GM18868 (cell line): Measurements from ENCODE around the gene ADRA2C.

Experiments
- ATAC-seq: cut with Tn5 transposase; IDR thresholded peaks from one replicate; pipeline ENCODE4 v1.9.1; 2021; ENCODE audit warnings: mild to moderate bottlenecking, moderate library complexity; ENCODE audit not compliant: unreplicated experiment

Gene ADRA2C

DNA sequence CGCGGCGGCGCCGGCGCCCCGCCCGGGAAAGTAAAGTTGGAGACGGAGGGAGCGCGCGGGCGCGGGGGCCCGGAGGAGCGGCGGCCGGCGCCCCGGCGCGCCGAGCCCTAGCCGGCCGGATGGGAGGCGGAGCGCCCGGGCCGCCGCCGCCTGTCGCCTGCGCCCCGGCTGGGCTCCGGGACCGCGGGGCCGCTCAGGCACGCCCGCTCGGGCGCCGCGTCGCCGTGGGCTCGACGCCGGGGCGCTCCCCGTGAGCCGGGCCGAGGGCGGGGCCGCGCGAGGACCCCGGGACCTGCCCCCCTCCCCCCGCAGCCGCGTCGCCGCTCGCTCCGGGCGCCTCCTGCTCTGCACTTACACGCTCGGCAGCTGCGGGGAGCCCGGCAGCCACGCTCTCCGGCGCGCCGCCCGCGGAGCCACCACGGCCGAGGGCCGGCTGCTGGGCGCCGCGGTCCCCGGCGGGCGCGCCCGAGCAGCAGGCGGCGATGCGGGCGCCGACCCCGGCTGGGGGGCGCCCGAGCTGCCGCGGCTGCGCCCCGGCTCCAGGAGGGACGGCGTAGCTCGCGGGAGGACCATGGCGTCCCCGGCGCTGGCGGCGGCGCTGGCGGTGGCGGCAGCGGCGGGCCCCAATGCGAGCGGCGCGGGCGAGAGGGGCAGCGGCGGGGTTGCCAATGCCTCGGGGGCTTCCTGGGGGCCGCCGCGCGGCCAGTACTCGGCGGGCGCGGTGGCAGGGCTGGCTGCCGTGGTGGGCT, at the start of gene ADRA2C:
Gene ADRA2C (plus strand): TSS at position 350 of the 749 bp plus-strand sequence. CDS start 222 bp downstream, at position 572.
- no peak for ATAC-seq

DNA sequence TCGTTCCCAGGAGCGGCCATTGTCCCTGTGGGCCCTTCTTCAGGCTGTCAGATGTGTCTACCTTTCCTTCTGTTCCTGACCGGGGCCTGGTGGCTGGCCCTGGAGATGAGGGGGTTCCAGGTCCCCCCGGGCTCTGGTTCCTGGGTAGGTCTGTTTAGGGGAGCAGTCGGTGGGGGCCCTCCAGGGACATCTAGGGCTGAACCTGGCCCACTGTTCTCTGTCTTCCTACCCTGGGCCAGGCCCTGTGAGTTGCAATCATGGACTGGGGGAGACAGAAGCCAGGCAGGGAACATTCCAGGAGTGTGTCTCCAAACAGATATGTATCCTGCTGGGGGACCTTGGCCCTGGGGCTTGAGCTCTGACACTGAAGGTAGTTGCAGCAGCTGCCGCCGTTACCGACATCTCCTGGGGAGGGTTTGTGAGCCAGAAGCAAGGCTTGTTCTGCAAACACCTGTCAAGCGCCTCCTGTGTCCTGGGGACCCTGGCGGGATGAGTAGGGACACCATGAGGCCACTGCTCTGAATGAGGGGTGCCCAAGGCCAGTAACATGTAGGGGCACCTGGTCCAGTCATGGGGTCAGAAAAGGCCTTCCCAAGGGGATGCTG, 49.5 kb upstream of the ADRA2C start:
- no peak for ATAC-seq

DNA sequence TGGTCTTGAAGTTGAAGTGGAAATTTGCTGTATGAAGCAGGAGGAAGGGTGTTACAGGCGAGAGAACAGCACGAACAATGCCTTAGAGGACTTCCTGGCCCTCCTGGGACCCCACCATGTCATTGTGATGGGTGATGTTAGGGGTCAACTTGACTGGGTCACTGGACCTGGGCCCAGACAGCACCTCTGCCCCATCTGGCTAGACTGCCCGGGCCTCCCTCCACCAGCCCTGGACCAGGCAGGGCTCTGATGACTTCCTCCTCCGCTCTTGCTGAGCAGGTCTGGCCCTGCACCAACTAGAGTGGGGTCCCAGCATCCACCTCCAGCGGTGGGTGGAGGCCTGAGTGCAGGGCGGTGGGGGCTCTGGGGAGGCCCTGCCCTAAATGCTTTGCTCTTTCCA, 48.9 kb upstream of the ADRA2C start:
- ATAC-seq: no peak

DNA sequence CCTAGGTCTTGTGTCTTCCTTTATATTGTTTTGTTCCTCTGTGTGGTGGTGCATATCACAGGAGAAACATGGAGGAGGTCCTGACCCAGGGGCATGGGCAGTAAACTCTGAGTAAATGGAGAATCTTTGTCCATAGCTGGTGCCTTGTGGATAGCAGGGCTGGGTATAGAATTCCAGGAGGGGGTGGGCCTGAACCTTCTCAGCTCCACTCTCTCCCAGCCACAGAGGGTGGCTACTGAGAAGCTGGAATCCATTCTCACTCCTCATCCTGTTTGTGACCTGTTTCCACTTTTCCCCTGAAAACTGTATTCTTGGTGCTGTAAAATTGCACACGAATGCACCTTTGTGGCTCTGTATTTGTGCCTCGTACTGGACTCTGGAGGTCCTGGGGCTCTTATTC, 47.7 kb upstream of the ADRA2C start:
- ATAC-seq: no peak

DNA sequence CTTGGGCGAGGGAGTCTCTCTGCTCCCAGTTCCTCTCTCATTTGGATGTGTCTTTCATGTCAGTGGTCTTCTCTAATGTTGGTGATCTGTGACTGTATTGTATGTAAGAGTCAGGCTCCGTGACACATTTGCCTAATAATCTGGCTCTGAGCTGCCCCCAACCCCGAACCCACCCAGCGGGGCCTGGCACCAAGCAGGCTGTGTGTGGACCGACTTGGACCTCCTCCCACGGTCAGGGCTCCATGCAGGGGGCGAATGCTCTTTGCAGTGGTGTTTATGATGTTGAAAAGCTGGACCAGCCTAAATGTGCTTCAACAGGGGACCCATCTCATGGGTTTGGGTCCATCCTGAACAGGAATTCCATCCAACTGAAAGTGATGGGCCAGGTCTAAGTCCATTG, 47.0 kb upstream of the ADRA2C start:
- no peak for ATAC-seq

DNA sequence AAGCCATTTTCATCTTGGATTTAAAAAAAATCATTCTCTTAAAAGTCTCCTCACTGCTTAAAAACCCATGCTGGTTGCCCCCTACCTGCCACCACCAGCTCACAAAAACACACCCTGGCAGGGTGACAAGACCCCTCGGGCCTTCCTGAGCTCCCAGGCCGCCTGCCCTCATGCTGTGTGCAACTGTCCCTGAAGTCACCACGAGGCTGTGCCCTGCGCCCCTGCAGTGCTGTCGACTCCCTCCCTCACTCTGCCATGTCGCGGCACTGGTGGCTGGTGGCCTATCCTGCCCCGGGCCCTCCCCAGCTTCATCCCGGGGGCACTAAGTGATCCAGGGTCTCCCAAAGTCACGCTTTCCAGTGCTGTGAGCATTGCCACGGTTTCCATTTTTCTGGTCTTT, 46.3 kb upstream of the ADRA2C start:
- ATAC-seq: no peak

DNA sequence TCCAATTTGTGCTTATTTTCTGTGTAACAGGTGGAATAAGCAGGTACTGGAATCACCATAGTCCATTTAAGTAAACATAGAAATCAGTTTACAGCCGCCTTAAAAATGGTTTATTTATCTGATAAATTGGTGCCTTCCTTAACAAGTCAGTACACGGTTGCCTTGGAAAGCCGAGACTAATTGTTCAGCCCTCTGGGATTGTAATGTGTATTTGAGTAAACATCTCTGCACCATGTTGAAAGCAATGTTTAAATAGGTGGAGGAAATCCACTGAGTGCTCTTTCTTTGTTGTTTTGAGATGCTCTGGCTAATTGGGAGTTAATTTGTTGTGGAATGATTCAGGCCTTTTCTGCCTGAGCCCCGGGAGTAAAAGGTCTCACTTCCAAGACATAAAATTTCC, 45.7 kb upstream of the ADRA2C start:
- no peak for ATAC-seq

DNA sequence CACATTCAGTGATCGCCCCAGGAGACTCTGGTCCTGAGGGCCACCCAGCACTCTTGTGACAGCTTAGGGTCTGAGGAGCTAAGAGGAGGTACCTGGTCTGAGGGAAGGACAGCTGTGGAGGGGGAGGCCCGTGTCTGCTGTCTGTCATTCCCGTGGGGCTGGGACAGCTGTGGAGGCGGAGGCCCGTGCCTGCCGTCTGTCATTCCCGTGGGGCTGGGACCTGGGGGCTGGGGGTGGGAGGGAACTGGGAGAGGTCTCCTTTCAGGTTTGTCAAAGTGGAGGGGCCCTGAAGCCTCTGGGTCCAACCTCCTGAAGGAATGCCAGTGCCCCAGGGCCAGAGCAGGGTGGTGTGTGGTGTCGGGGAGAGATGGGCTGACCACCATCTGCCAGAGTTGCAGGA, 45.0 kb upstream of the ADRA2C start:
- no peak for ATAC-seq

DNA sequence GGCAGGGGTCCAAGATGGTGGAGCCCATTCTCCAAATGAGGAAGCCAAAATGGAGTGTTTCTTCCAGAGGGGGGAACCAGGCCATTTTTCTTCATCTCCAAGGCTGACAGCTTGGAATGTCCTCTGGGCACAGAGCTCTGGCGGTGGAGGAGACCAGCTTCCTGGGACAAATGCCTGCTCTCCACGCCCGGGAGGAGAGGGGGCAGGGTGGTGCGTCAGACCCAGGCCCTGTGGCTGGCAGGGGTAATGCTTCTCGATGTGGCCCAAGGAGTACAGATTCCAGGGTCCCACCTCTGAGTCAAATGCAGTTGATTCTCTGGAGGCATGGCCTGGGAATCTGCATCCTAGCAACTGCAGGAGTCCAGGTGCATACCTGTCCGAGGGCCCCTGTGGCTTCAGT, 44.6 kb upstream of the ADRA2C start:
- no peak for ATAC-seq

DNA sequence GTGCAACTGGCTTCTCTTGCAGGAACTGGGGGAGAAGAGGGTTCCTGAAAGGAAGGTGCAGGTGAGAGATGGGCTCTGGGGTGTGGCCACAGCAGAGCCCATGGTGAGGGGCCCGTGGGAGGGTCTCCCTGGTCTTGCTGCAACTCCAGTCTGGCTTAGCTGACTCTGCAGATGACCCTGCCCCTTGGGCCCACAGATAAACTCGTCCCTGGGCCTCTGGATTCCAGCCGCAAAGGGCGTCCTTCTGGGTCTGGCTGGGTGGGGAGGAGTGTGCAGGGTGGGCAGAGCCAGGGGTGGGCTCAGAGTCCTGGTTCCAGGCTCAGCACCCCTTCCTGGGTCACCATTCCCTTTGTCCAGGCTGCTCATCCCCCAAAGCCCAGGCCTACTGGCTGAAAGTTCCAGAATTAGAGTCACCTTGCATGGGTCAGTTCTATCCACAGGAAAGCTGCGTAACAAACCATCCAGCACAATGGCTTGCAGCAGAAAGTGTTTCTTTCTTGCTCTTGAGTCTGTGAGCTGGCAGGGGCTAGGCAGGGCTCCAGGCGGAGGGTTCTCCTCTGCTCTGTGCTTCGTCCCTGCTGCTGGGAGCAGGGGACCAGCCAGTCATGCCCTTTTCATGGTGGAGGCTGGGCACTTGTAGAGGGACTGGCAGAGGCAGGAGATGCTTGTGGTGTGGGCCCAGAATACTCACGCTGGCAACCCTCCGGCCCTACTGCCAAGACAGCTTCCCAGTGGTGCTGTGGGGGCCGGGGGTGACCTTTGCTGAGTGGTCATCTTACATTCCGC, 43.5 kb upstream of the ADRA2C start:
- ATAC-seq: no peak

DNA sequence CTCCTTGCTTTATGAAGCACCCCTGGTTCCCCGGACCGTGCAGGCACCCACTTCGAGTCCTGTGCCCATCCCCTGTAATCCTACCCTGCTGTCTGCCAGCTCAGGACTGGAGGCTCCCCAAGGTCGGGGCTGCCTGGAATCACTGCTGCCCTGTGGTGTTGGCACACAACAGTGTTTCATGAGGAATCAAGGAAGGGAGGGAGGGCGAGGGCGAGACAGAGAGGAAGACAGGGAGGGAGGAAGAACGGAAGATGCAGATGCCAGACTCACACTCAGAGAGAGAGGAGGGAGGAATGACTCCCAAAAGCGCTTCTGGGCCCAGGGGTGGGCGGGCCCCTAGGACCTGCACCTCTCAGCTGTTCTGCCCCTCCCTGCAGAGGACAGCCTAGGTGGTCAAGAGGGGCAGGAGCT, 42.9 kb upstream of the ADRA2C start:
- ATAC-seq: no peak

DNA sequence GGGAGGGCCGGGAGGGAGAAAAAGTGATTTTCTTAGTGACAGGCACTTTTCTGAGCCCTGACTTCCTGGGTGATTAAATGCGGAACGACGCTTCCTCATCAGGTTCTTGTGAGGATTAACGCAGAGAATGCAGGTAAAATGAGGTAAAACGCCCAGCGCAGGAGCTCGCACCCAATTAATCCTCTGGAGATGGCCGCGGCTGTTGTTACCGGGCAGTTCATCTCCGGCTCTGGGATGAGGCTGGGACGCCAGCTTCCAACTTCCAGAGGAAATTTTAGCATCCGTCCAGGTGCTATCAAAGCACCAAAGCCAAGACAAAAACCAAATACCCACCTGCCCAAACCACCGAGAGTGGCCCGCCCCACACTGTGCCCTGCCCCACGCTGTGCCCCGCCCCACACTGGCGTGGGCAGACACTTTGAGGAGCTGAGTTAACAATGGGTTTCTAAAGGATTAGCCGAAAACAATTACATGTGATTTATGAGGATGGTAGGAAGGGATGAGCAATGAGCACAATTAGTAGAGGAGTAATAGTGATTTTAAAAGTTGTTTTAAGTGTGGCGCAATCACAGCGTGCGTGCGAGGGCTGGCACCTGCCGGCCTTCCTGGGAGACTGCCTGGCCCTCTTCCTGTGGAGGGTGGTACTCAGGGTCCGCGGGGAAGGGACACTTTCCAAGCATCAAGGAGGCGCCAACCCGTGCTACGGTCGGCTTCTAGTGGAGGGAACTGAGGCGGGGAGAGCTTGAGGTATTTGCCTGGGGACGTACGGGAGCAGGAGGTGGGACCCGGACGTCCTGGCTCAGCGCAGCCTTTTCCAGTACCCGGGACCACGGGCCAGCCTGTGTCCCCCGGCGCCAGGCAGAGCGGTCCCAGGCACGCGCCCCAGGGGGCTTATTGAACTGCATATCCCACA, 41.6 kb upstream of the ADRA2C start:
- no peak for ATAC-seq

DNA sequence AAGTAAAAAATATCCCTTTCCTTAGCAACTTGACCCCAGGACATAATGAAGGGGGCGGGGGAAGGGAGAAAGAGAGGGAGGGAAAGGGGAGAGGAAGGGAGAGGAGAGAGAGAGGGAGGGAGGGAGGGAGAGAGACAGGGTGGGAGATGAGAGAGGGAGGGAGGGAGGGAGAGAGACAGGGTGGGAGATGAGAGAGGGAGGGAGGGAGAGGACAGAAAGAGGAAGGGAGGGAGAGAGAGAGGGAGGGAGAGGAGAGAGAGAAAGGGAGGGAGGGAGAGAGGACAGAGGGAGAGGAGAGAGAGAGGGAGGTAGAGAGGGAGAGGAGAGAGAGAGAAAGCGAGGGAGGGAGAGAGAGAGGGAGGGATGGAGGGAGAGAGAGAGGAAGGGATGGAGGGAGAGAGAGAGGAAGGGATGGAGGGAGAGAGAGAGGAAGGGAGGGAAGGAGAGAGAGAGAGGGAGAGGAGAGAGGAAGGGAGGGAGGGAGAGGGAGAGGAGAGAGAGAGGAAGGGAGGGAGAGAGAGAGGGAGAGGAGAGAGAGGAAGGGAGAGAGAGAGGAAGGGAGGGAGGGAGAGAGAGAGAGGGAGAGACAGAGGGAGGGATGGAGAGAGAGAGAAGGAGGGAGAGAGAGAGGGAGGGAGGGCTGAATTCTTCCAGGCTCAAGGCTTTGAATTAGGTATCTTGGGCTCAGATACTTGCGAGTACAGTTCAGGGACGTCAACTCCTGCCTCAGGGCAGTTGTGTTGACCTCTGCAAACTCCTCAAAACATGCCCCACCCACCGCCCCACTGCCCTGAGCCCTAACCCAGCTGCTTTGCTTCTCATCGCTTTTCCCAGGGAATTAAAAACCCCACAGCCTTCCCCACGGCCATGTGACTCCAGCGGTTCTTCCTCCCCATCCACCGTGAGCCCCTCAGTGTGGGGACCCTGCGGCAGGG, 40.0 kb upstream of the ADRA2C start:
- no peak for ATAC-seq

DNA sequence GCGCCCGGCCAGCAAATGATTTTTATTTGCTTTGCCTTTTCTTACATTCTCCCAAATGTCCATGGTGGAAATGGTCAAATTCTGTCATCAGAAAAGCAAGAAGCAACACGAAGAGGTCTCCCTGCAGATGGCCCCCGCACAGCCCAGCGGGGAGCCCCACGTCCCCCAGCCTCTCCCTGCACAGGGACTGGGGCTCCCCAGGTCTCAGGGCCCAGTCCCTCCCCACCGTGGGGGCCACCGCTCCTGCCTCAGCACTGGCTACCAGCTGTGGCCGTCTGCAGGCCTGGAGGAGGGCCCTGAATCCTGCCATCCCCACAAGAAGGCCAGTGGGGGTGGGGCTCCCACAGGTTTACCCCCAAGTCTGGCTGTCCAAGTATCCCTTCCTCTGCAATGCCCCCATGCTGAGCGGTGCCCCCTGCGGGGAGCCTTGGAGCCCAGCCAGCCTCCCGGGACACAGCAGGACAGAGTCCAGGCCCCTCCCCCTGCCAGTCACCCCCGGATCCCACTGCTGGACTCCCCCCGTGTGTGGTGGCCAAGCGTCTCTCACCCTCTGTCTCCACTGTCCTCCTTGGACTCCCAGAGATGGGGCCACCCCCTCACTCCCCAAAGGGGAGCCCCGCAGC, 38.2 kb upstream of the ADRA2C start:
- no peak for ATAC-seq

DNA sequence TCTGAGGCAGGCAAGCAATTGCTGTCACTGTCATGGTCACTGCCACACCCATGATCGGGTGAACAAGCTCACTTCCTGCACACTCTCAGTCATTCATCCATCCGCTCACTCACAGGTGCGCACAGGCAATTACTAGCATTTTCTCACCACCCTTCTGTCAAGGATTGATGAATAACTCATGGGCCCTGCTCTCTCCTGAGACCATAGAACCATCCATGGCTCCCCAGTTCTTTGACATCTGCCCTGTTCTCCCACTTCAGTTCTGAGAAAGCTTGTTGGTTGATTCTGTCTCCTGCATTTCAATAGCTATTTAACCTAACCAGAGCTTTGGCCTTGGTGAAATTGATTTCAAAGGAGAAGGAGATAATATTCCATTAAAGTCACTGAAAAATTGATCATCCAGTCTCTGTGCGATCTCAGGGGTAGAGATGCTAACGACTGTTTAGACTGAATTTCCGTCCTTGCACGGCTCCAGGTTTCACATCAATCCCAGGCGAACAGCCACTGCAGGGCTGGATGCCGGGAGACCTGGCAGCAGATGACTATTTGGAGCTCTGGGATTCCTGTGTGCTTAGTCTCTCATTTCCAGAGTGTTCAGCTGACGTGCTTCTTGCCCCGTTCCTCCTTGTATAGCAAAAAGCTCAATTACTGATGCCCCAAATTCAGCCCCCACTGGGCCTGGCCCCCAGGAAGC, 36.9 kb upstream of the ADRA2C start:
- ATAC-seq: no peak

DNA sequence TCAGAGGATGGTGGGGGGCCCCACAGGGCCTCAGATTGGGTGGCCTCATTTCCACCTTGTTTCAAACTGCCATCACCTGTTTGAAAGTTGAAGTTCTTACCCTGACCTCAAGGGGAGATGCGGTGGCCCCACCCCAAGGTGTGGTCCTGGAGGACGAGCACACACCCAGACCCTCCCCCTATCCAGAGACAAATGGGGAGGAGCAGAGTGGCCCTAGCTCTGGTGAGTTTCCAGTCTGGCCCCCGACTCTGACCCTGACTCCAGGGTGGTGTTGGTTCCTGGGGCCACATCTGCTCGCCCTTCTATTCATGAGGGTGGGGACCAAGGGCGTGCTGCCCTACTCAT, 36.3 kb upstream of the ADRA2C start:
- no peak for ATAC-seq

DNA sequence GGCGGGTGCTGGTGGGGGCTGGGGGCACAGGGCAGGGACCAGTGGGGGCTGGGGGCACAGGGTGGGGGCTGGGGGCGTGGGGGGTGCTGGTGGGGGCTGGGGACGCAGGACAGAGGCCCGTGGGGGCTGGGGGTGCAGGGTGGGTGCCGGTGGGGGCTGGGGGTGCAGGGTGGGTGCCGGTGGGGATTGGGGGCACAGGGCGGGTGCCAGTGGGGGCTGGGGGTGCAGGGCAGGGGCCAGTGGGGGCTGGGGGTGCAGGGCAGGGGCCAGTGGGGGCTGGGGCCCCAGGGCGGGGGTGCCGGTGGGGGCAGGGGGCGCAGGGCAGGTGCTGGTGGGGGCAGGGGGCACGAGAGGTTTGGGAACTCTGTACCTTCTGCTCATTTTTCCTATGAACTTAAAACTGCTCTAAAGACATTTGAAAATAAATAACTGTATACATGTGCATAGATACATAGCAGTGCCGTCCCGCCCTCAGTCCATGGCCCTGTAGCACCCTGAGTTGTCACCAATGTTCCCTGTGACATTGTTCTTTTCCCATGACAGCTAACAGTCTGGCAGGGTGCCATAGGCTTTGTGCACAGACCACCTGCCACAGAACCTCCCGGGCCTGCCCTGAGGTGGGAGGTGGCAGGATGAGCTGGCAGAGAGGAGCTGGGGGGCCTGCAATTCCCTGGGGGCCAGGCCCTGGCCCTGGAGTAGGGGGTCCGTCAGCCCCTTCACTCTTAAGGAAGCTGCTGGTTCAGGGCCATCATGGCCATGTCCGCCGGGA, 35.6 kb upstream of the ADRA2C start:
- no peak for ATAC-seq
